Tibial artery (tissue), 4 donors: ENCODE data around the gene TRABD2B.

Experiments used
- DNase-seq, 2 donors: peaks; one replicate each; pipeline ENCODE4 v3.0.0-alpha.2; 2019
- H3K27ac ChIP-seq, 2 donors: fragments of 200-600 bp; sonication (generic) in 1 of 2; 1 replicate in 1 of 2; 2 replicates in 1 of 2; pipeline ENCODE4 v1.5.1; 2018 to 2019; ENCODE audit warnings: mild to moderate bottlenecking in 1 of 2
- H3K27me3 ChIP-seq, 2 donors: fragments of 200-600 bp; sonication (generic) in 1 of 2; one replicate each; pipeline versions ENCODE4 v1.5.1 to v1.6.0; 2016 to 2019
- H3K36me3 ChIP-seq, 3 donors: fragments of 200-600 bp; sonication (generic) in 2 of 3; one replicate each; pipeline ENCODE4 v1.5.1; 2016 to 2019; ENCODE audit warnings: mild to moderate bottlenecking in 2 of 3
- H3K4me1 ChIP-seq, 4 donors: fragments of 200-600 bp; sonication (generic) in 2 of 4; 1 replicate in 3 of 4; 2 replicates in 1 of 4; pipeline ENCODE4 v1.5.1; 2016 to 2019
- H3K4me3 ChIP-seq, 2 donors: fragments of 200-600 bp; sonication (generic) in 1 of 2; 1 replicate in 1 of 2; 2 replicates in 1 of 2; pipeline ENCODE4 v1.5.1; 2018 to 2019; ENCODE audit warnings: mild to moderate bottlenecking in 2 of 2
- H3K9me3 ChIP-seq, 3 donors: fragments of 200-600 bp; sonication (generic) in 1 of 3; one replicate each; pipeline ENCODE4 v1.5.1; 2016 to 2019
- CTCF ChIP-seq, 2 experiments: fragments of 200-600 bp in 1 of 2; fragments of 450-650 bp in 1 of 2; IDR thresholded peaks; one replicate each; pipeline ENCODE4 v1.5.1; 2017 to 2019; ENCODE audit warnings: antibody characterized with exemption in 2 of 2, mild to moderate bottlenecking in 1 of 2, moderate library complexity in 1 of 2
- intact Hi-C: fragments of 100-400 bp; cut with DNase I; formaldehyde crosslinking; loops from one replicate; pipeline ENCODE4 v1.15.0; 2023; ENCODE audit warnings: low total_unique reads

TRABD2B gene

GRCh38 chr1:48030696-48031365, 33.6 kb upstream of the TRABD2B start:
- DNase-seq = peak in 1 of 2 donors; percentile 33
- Histone ChIP-seq H3K4me1 (peaks cover 0 to 39% (median 13%) of the 10 kb centered on the region in 4 donors), H3K36me3 (no peaks in the 10 kb centered on the region), H3K27ac (no peak overlapping the region), H3K27me3 (no peaks in the 10 kb centered on the region), H3K9me3 (no peaks in the 10 kb centered on the region), H3K4me3 (no peak overlapping the region)
- intact Hi-C loops = no loop called here
- no peak for TF ChIP-seq CTCF (IDR thresholded peaks at IDR 0.05)

- H3K4me1 ChIP-seq = peaks cover 0 to 37% (median 12%) of the 10 kb centered on the region in 4 donors
- H3K36me3 ChIP-seq = no peaks in the 10 kb centered on the region
- no peak overlapping the region for H3K4me3 ChIP-seq
- no peaks in the 10 kb centered on the region for H3K9me3 ChIP-seq
- intact Hi-C loops = no loop called here
- H3K27me3 ChIP-seq = no peaks in the 10 kb centered on the region
- DNase-seq = peak in 1 of 2 donors; percentile 34
- H3K27ac ChIP-seq = no peak overlapping the region
- no peak for TF ChIP-seq CTCF (IDR thresholded peaks at IDR 0.05)
Observed at GRCh38 chr1:48030211-48030610, 33.0 kb upstream of the TRABD2B start.

- H3K4me3 ChIP-seq = no peak overlapping the region
- H3K27me3 ChIP-seq = no peaks in the 10 kb centered on the region
- no peaks in the 10 kb centered on the region for H3K9me3 ChIP-seq
- no peaks in the 10 kb centered on the region for H3K36me3 ChIP-seq
- no peak for TF ChIP-seq CTCF (IDR thresholded peaks at IDR 0.05)
- peaks cover 0 to 20% (median 5%) of the 10 kb centered on the region in 4 donors for H3K4me1 ChIP-seq
- peak in 1 of 2 donors; percentile 16 for DNase-seq
- intact Hi-C loops = no loop called here
- H3K27ac ChIP-seq = no peak overlapping the region
Observed at GRCh38 chr1:48028218-48029069, 31.3 kb upstream of the TRABD2B start.

DNA sequence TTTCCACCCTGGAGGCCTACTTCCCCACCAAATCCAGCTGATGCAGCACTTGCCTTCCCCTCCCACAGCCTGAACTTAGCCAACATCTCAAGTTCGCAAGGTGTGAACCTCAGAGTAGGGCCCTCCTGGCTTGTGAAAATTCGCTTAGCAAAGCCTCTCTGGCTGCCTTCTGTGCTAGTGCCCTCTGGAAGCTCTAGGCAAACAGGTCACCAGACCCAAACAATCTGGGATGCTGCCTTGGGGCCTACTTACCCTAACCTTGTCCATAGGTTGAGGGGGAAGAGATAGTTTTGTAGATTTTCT, 30.3 kb upstream of the TRABD2B start:
- H3K27ac ChIP-seq = no peak overlapping the region
- intact Hi-C loops = no loop called here
- TF ChIP-seq CTCF (IDR thresholded peaks at IDR 0.05) = no peak

DNA sequence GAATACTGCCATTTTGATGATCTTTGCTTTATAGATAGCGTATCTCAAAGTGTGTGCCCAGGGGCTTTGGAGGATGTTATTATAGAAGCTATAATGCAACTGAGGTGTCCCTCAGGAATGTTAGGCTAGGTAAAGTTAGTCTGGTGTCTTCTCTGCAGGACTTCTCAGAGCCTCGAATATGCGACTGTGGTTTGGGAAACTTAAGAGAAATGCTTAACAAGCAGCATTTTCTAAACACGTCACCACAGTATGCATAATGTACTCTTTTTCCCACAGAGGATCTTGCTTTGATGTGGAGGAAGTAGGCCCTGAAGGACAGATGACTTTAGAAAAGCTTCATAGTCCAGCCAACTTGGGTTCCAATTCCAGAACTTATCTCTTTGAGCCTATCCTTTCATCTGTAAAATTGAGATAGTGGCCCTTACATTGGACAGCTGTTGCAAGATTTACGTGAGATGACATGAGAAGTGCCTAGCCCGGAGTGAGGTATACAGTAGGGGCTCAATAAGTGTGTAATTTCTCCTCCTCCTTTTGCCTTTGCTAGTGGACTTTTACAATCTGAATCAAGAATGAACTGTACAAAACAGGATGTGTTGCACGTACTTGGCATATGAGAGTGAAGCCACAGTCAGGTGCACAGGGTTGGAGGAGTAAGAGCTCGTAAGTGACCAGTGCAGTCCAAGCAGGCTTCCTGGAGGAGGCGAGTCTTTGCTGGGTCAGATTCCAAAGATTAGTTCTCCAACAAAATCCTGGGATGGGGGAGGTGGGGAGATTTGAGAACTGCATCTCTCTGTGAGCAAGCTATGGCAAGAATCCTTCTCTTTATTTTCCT, 29.7 kb upstream of the TRABD2B start:
- no peaks in the 10 kb centered on the region for H3K9me3 ChIP-seq
- peaks cover 0 to 6% (median 1%) of the 10 kb centered on the region in 4 donors for H3K4me1 ChIP-seq
- DNase-seq = no peak

More for the DNA sequence above, 30.3 kb upstream of the TRABD2B start:
- Histone ChIP-seq H3K27me3 (no peaks in the 10 kb centered on the region), H3K36me3 (no peaks in the 10 kb centered on the region), H3K9me3 (no peaks in the 10 kb centered on the region), H3K4me1 (peaks cover 0 to 11% (median 1%) of the 10 kb centered on the region in 4 donors), H3K4me3 (no peak overlapping the region)
- DNase-seq = no peak

More for the DNA sequence above, 29.7 kb upstream of the TRABD2B start:
- no peak for TF ChIP-seq CTCF (IDR thresholded peaks at IDR 0.05)
- H3K27ac ChIP-seq = no peak overlapping the region
- no peaks in the 10 kb centered on the region for H3K36me3 ChIP-seq
- intact Hi-C loops = no loop called here
- no peaks in the 10 kb centered on the region for H3K27me3 ChIP-seq
- H3K4me3 ChIP-seq = no peak overlapping the region
